Endothelial cell of umbilical vein (primary cell): Measurements from ENCODE around the gene LRTM2. TPM values are rescaled to one million over a fixed set of nuclear protein-coding genes. Genes with fewer than 3 reads are reported as not detected.

Experiments
- BruUV-seq: library from RNA; stranded (reverse); fragments of 400-500 nt; replicated peaks from 2 replicates; lab custom pipeline; 2021; lab: Mats Ljungman, UMichigan
- CTCF ChIA-PET: fragments of 300-600, 350-600 bp; sonication (Branson Sonifier 250); formaldehyde crosslinking; loops from one replicate; lab custom pipeline; 2021; ENCODE audit warnings: antibody characterized with exemption, inconsistent platforms; lab: Charles Lee
- POLR2A ChIA-PET: fragments of 300-600, 350-600 bp; sonication (Branson Sonifier 250); formaldehyde crosslinking; loops from one replicate; lab custom pipeline; 2021; ENCODE audit warnings: antibody characterized with exemption, inconsistent platforms; lab: Charles Lee
- DNase-seq: peaks from one replicate; pipeline ENCODE4 v3.0.0-alpha.2; 2011; ENCODE audit warnings: low read depth, low spot score
- FAIRE-seq: peaks from 2 replicates; lab custom pipeline; 2011; peaks lifted over from hg19 to GRCh38; lab: Jason Lieb, UNC
- H2AFZ ChIP-seq: 2 replicates; pipeline ENCODE4 v1.6.0; 2012; ENCODE audit warnings: low read depth, low read length, control low read depth, inconsistent platforms
- H3K27ac ChIP-seq: 2 replicates; pipeline ENCODE4 v1.5.1; 2011; ENCODE audit warnings: low read depth, mild to moderate bottlenecking, control low read depth, low read length, moderate library complexity; ENCODE audit not compliant: insufficient read depth
- H3K27me3 ChIP-seq, 2 experiments: 2 replicates each; pipeline versions ENCODE4 v1.6.0 to v1.6.1; 2011; ENCODE audit warnings: low read length in 2 of 2, mixed read lengths in 1 of 2; ENCODE audit not compliant: control insufficient read depth in 2 of 2, insufficient read depth in 2 of 2
- H3K36me3 ChIP-seq, 2 experiments: 2 replicates in 1 of 2; 3 replicates in 1 of 2; pipeline ENCODE4 v1.5.1; 2011; ENCODE audit warnings: low read length in 2 of 2, mild to moderate bottlenecking in 1 of 2, moderate library complexity in 1 of 2; ENCODE audit not compliant: control insufficient read depth in 2 of 2, insufficient read depth in 2 of 2; ENCODE audit errors: extremely low read depth in 1 of 2
- H3K4me1 ChIP-seq: 3 replicates; pipeline ENCODE4 v1.5.1; 2011; ENCODE audit warnings: mild to moderate bottlenecking, low read length; ENCODE audit not compliant: control insufficient read depth, insufficient read depth; ENCODE audit errors: extremely low read depth
- H3K4me2 ChIP-seq: 2 replicates; pipeline ENCODE4 v1.6.1; 2011; ENCODE audit warnings: low read length, control low read depth, mixed read lengths; ENCODE audit not compliant: insufficient read depth
- H3K4me3 ChIP-seq, 3 experiments: fragments of 200-600 bp in 1 of 3; sonication (generic), shearing (Covaris generic) in 1 of 3; replicated peaks in 1 of 3; 2 replicates each; pipeline ENCODE4 v1.5.1; 2011 to 2016; ENCODE audit warnings: control low read depth in 3 of 3, low read length in 3 of 3, mild to moderate bottlenecking in 2 of 3, inconsistent platforms in 1 of 3, low read depth in 1 of 3, moderate library complexity in 1 of 3; ENCODE audit not compliant: insufficient read depth in 1 of 3
- H3K79me2 ChIP-seq: 2 replicates; pipeline ENCODE4 v1.6.0; 2012; ENCODE audit warnings: low read length, inconsistent platforms; ENCODE audit not compliant: control insufficient read depth, insufficient read depth
- H3K9ac ChIP-seq: replicated peaks from 2 replicates; pipeline ENCODE3; 2011; ENCODE audit warnings: low read length, control low read depth; ENCODE audit not compliant: insufficient read depth; ENCODE audit errors: extremely low read depth
- H3K9me1 ChIP-seq: replicated peaks from 3 replicates; pipeline ENCODE4 v1.6.0; 2011; ENCODE audit warnings: mild to moderate bottlenecking, low read length; ENCODE audit not compliant: control insufficient read depth, insufficient read depth; ENCODE audit errors: extremely low read depth
- H3K9me3 ChIP-seq: replicated peaks from 2 replicates; pipeline ENCODE4 v1.5.1; 2012; ENCODE audit warnings: low read length, inconsistent platforms; ENCODE audit not compliant: control insufficient read depth, insufficient read depth
- H4K20me1 ChIP-seq: replicated peaks from 2 replicates; pipeline ENCODE3; 2011; ENCODE audit warnings: mild to moderate bottlenecking, low read length; ENCODE audit not compliant: control insufficient read depth, insufficient read depth; ENCODE audit errors: extremely low read depth
- GATA2 ChIP-seq: IDR thresholded peaks from 2 replicates; pipeline ENCODE4 v1.7.0; 2011; ENCODE audit warnings: low read depth, mild to moderate bottlenecking, moderate library complexity, mixed read lengths, low read length; ENCODE audit not compliant: insufficient read length, insufficient read depth
- JUN ChIP-seq: IDR thresholded peaks from 2 replicates; pipeline ENCODE4 v1.6.1; 2011; ENCODE audit warnings: borderline replicate concordance, low read depth; ENCODE audit not compliant: insufficient read length, insufficient read depth
- MYC ChIP-seq: IDR thresholded peaks from one replicate; pipeline ENCODE4 v1.6.1; 2011; ENCODE audit warnings: mild to moderate bottlenecking, low read depth, low read length
- POLR2A ChIP-seq: IDR thresholded peaks from 2 replicates; pipeline ENCODE4 v1.6.1; 2012; ENCODE audit warnings: low read depth, mild to moderate bottlenecking, control low read depth, low read length
- POLR2AphosphoS5 ChIP-seq: IDR thresholded peaks from 2 replicates; pipeline ENCODE4 v1.6.1; 2012; ENCODE audit warnings: low read depth, mild to moderate bottlenecking, control low read depth, low read length, moderate library complexity; ENCODE audit not compliant: insufficient read depth
- dilution Hi-C: fragments of 300-500 bp; cut with MboI; formaldehyde crosslinking; loops from one replicate; pipeline ENCODE4 v1.15.0; 2019; ENCODE audit warnings: low sequenced_read_pairs; ENCODE audit not compliant: extremely low pct_ligation_motif_present
- intact Hi-C: fragments of 100-400 bp; cut with micrococcal nuclease; formaldehyde crosslinking; loops from one replicate; pipeline ENCODE4 v1.10.0; 2022
- polyA plus RNA-seq, 4 experiments: library from polyadenylated mRNA; depleted of rRNA in 3 of 4; stranded (reverse) in 3 of 4; unstranded in 1 of 4; fragments of >200 nt; gene quantifications; 2 replicates each; pipeline versions ENCODE4 v1.2.1 to v1.2.3, GENCODE V29; 2011 to 2012; ENCODE audit warnings: missing spikeins in 1 of 4
- total RNA-seq: library from RNA; stranded (reverse); gene quantifications from 2 replicates; pipeline ENCODE4 v1.2.3, GENCODE V29; 2021
- TF ChIP-seq, protein P1 (sequence below): IDR thresholded peaks from 2 replicates; pipeline ENCODE4 v1.6.1; 2011; ENCODE audit not compliant: insufficient read depth, insufficient read length
- TF ChIP-seq, protein P2 (sequence below), 2 donors: IDR thresholded peaks; 1 replicate in 1 of 2; 2 replicates in 1 of 2; pipeline ENCODE4 v1.5.1; 2011; ENCODE audit warnings: low read length in 2 of 2, mild to moderate bottlenecking in 2 of 2, moderate library complexity in 2 of 2, control low read depth in 1 of 2, inconsistent platforms in 1 of 2, low read depth in 1 of 2; ENCODE audit not compliant: insufficient read depth in 1 of 2; ENCODE audit errors: extremely low read depth in 1 of 2

Gene LRTM2
- total and polyA plus RNA-seq, 2 donors (not counting 3 experiments of a cell fraction or from before 2014, with no cell fraction given), result not detected

DNA sequence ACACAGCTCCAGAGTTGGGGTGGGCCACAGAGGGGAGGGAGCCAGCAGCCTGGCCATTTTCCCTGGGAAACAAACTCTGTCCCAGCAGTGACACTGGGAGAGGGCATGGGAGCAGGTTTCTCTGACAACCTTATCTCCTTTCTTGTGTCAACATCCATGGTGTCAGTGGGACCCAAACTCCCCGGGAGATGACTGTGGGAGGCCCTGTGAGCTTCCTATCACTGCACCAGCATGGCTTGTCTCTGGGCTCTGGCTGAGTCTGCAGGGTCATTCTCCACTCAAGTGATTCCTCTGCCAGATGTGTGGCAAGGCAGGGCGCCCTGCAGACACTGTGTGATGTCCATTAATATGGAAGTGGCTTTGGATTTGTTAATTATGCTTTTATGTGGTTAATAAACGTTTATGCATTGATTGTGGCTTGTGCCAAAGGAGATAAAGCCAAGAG, 10.1 kb downstream of the LRTM2 start:
- ChIA-PET CTCF (interaction anchor here (0.9 to 1.0 kb wide), 2 partner anchors 18 to 110 kb away, joined by 3 read pairs; no protein-coding TSS in a partner anchor), POLR2A (no interaction called here)
- Histone ChIP-seq H3K9ac (no peak overlapping the region), H3K4me3 (no peak overlapping the region), H3K36me3 (no peaks in the 10 kb centered on the region), H3K4me1 (no peaks in the 10 kb centered on the region), H3K9me3 (no peaks in the 10 kb centered on the region), H3K4me2 (no peak overlapping the region), H2AFZ (no peak overlapping the region), H3K27ac (no peak overlapping the region), H3K27me3 (peaks cover 2 to 6% of the 10 kb centered on the region in 2 experiments), H3K9me1 (no peaks in the 10 kb centered on the region), H3K79me2 (no peaks in the 10 kb centered on the region), H4K20me1 (no peaks in the 10 kb centered on the region)
- FAIRE-seq (no peak), DNase-seq (no peak)
- BruUV-seq, result no TSS peak
- intact Hi-C loops (no loop called here), dilution Hi-C loops (no loop called here)
- TF ChIP-seq POLR2AphosphoS5, result no peak
- no peak for TF ChIP-seq MYC
- TF ChIP-seq, protein P1, sequence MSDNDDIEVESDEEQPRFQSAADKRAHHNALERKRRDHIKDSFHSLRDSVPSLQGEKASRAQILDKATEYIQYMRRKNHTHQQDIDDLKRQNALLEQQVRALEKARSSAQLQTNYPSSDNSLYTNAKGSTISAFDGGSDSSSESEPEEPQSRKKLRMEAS, result no peak
- TF ChIP-seq, protein P2, sequence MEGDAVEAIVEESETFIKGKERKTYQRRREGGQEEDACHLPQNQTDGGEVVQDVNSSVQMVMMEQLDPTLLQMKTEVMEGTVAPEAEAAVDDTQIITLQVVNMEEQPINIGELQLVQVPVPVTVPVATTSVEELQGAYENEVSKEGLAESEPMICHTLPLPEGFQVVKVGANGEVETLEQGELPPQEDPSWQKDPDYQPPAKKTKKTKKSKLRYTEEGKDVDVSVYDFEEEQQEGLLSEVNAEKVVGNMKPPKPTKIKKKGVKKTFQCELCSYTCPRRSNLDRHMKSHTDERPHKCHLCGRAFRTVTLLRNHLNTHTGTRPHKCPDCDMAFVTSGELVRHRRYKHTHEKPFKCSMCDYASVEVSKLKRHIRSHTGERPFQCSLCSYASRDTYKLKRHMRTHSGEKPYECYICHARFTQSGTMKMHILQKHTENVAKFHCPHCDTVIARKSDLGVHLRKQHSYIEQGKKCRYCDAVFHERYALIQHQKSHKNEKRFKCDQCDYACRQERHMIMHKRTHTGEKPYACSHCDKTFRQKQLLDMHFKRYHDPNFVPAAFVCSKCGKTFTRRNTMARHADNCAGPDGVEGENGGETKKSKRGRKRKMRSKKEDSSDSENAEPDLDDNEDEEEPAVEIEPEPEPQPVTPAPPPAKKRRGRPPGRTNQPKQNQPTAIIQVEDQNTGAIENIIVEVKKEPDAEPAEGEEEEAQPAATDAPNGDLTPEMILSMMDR (IDR thresholded peaks at IDR 0.05; ENCODE audit: extremely low read depth in 1 of 2, insufficient read depth in 1 of 2, low read depth in 1 of 2, low read length in 2 of 2), result no peak
- TF ChIP-seq POLR2A, result no peak
- TF ChIP-seq GATA2, result no peak
- no peak for TF ChIP-seq JUN
